Stimulated activated CD4-positive, alpha-beta T cell treated with anti-CD3 and anti-CD28 coated beads, TNF-alpha, amount 100 ng/mL, for 4 hours (primary cell): ENCODE measurements around the gene GJB3.

Experiments
- DNase-seq, 3 experiments: peaks; one replicate each; pipeline ENCODE4 v3.0.0-alpha.2; 2020; ENCODE audit warnings: low read depth in 3 of 3

The GJB3 gene

DNA sequence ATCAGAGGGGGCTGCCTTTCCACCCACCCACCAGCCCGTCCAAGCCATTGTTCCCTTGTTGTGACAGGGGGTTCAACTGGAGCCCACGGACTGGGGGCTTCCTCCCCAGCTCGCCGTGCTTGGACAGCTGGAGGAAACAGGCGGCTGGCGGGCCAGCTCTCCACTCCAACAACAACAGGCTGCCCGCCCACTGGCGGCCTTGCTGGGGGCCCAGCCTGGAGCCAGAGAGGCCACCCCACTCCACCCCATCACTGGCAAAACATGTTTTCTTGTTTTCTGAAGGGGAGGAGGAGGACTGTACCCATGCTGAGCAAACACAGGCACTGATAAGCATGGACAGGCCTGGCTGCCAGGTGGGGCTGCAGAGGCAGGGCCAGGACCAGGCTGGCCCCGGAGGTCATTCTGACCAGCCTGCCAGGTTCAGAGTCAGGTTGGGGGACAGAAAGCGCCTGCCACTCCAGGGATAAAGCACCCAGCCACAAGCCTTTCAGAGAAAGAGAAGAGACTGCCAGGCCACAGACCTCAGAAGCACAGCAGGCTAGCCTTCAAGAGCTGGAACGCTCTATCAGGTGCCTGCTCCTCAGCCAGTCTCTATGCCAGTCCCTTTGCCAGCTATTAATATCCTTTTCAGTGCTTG, 44.6 kb downstream of the GJB3 start:
- no peak for DNase-seq

DNA sequence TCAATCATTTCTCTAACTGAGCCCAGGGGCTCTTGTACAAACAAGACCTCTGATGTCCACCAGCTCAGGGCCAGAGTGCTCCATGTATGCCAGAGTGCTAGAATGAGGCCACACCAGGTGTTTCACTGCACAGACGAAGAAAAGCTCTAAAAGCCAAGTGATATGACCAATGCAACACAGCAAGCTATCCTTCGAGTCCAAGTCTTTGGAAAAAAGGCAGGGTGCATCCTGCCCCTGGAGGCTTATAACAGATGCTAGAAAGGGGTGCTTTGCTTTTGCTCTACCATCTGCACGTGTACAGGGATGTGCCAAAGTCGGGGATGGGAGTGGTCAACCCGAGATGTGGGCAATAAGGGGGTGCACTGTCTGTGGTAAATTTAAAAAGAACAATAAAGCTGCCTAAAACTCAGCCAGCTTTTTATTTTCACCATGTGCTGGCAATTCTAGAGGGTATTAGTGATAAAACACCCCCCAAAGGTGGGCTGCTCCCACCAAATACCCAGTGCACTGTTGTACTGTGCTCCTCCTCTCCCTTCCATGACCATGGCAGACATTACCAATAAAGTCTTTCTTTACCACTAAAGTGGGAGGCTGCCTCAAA, 46.4 kb downstream of the GJB3 start:
- no peak for DNase-seq

DNA sequence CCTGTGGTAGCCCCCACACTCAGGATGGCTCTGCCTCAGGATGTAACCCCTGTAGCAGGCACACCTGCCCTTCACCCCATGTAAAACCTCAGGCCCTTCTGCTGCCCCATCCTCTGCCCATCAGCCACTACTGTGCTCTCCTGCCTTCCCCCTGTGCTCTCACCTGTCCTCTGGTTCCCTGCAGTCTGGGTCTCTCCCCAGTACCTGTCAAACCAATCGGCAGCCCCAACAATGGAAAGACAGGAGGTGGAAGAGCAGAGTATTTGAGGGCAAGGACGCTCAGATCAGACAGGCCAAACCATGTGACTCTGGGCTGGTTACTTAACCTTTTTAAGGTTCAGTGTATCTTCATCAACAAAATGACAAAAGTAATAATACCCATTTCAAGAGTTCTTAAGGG, 47.6 kb downstream of the GJB3 start:
- no peak for DNase-seq

- DNase-seq = no peak
Observed at GRCh38 chr1:34829250-34829649, 48.2 kb downstream of the GJB3 start.

DNA sequence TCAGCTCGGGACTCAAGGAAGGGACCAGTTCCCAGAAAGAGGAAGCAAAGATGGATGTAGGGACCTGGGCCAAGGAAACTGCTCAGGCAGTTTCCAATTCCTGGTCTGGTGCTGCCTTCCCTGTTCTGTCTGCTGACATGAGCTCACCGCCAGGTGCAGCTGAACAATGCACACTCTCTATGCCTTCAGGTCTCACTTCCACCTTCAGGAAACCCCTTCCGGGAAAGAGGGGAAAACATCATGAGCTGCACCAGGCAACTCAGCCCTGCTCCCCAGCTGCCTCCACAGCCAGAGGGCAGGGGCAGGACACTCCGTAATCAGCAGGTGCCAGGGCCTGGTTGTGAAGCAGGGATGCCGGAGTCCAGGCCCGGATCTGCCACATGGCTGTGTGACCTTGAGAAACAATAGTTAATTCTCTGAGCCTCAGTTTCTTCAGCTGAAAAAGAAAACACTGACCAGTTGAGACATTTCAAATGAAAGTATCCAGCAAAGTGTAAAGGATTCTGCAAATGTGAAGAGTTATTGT, 50.8 kb downstream of the GJB3 start:
- DNase-seq = no peak

- DNase-seq = no peak
Observed at GRCh38 chr1:34833711-34834110, 52.7 kb downstream of the GJB3 start.
